ENCODE measurements around the gene GPR68.

Gene GPR68

GRCh38 chr14:91245029-91245428 lies 525 bp upstream of the GPR68 start:
- no peaks in the 10 kb centered on the region for H3K9me3 ChIP-seq (replicated peaks; ENCODE audit: insufficient read depth, low read length)
- H3K4me3 ChIP-seq (ENCODE audit: low read length): no peak overlapping the region
- H3K9ac ChIP-seq (ENCODE audit: low read length): no peak overlapping the region
- no peaks in the 10 kb centered on the region for H3K79me2 ChIP-seq (ENCODE audit: low read length)
- DNase-seq: no peak
- H3F3A ChIP-seq (ENCODE audit: insufficient read depth, low read length): 0 out of 2 replicates have a peak, but pooled peaks cover 3% of the 10 kb centered on the region
- H2AFZ ChIP-seq (ENCODE audit: low read length): no peak overlapping the region
- no peak overlapping the region for H3K27ac ChIP-seq (ENCODE audit: low read length)
- H4K20me1 ChIP-seq (ENCODE audit: insufficient read depth, low read length): no peaks in the 10 kb centered on the region
- H3K36me3 ChIP-seq (replicated peaks; ENCODE audit: insufficient read depth, low read length): no peaks in the 10 kb centered on the region
- H3K4me1 ChIP-seq (ENCODE audit: low read length): peaks cover 24% of the 10 kb centered on the region
- H3K4me2 ChIP-seq (ENCODE audit: low read depth, low read length): no peak overlapping the region
- TF ChIP-seq EZH2 (optimal IDR thresholded peaks at IDR 0.05; ENCODE audit: low read depth, low read length) (no peak), EZH2phosphoT487 (IDR thresholded peaks at IDR 0.05; ENCODE audit: low read length) (no peak)
- TF ChIP-seq, protein P1, sequence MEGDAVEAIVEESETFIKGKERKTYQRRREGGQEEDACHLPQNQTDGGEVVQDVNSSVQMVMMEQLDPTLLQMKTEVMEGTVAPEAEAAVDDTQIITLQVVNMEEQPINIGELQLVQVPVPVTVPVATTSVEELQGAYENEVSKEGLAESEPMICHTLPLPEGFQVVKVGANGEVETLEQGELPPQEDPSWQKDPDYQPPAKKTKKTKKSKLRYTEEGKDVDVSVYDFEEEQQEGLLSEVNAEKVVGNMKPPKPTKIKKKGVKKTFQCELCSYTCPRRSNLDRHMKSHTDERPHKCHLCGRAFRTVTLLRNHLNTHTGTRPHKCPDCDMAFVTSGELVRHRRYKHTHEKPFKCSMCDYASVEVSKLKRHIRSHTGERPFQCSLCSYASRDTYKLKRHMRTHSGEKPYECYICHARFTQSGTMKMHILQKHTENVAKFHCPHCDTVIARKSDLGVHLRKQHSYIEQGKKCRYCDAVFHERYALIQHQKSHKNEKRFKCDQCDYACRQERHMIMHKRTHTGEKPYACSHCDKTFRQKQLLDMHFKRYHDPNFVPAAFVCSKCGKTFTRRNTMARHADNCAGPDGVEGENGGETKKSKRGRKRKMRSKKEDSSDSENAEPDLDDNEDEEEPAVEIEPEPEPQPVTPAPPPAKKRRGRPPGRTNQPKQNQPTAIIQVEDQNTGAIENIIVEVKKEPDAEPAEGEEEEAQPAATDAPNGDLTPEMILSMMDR (IDR thresholded peaks at IDR 0.05; ENCODE audit: low read length): no peak
- H3K9me2 ChIP-seq (replicated peaks; ENCODE audit: insufficient read depth, low read length): no peaks in the 10 kb centered on the region
- H3K27me3 ChIP-seq (replicated peaks; ENCODE audit: insufficient read depth, low read length): no peaks in the 10 kb centered on the region

- Histone ChIP-seq H3K27ac (ENCODE audit: low read length) (peak overlapping the region; percentile 44; the same call in 1 of the 2 replicates), H3K9me3 (replicated peaks; ENCODE audit: insufficient read depth, low read length) (no peaks in the 10 kb centered on the region), H3K27me3 (replicated peaks; ENCODE audit: insufficient read depth, low read length) (no peaks in the 10 kb centered on the region), H2AFZ (ENCODE audit: low read length) (no peak overlapping the region), H4K20me1 (ENCODE audit: insufficient read depth, low read length) (no peaks in the 10 kb centered on the region), H3K4me2 (ENCODE audit: low read depth, low read length) (peak overlapping the region; percentile 45; the same call in 1 of the 2 replicates), H3K9me2 (replicated peaks; ENCODE audit: insufficient read depth, low read length) (no peaks in the 10 kb centered on the region), H3F3A (ENCODE audit: insufficient read depth, low read length) (no peaks in the 10 kb centered on the region), H3K4me1 (ENCODE audit: low read length) (peaks cover 21% of the 10 kb centered on the region), H3K36me3 (replicated peaks; ENCODE audit: insufficient read depth, low read length) (no peaks in the 10 kb centered on the region), H3K4me3 (ENCODE audit: low read length) (no peak overlapping the region), H3K9ac (ENCODE audit: low read length) (no peak overlapping the region), H3K79me2 (ENCODE audit: low read length) (no peaks in the 10 kb centered on the region)
- DNase-seq: no peak
- TF ChIP-seq, protein P1 (IDR thresholded peaks at IDR 0.05; ENCODE audit: low read length): no peak
- TF ChIP-seq EZH2 (optimal IDR thresholded peaks at IDR 0.05; ENCODE audit: low read depth, low read length) (no peak), EZH2phosphoT487 (IDR thresholded peaks at IDR 0.05; ENCODE audit: low read length) (no peak)
Observed at GRCh38 chr14:91243074-91243471, 1.4 kb downstream of the GPR68 start.

GRCh38 chr14:91242635-91243034 lies 1.9 kb downstream of the GPR68 start:
- peaks cover 21% of the 10 kb centered on the region for H3K4me1 ChIP-seq (ENCODE audit: low read length)
- no peaks in the 10 kb centered on the region for H3F3A ChIP-seq (ENCODE audit: insufficient read depth, low read length)
- TF ChIP-seq, protein P1 (IDR thresholded peaks at IDR 0.05; ENCODE audit: low read length): no peak
- TF ChIP-seq EZH2phosphoT487 (IDR thresholded peaks at IDR 0.05; ENCODE audit: low read length): no peak
- no peak for TF ChIP-seq EZH2 (optimal IDR thresholded peaks at IDR 0.05; ENCODE audit: low read depth, low read length)
- no peaks in the 10 kb centered on the region for H3K9me2 ChIP-seq (replicated peaks; ENCODE audit: insufficient read depth, low read length)
- H4K20me1 ChIP-seq (ENCODE audit: insufficient read depth, low read length): no peaks in the 10 kb centered on the region
- no peak overlapping the region for H3K27ac ChIP-seq (ENCODE audit: low read length)
- H2AFZ ChIP-seq (ENCODE audit: low read length): no peak overlapping the region
- H3K4me2 ChIP-seq (ENCODE audit: low read depth, low read length): no peak overlapping the region
- H3K4me3 ChIP-seq (ENCODE audit: low read length): no peak overlapping the region
- no peaks in the 10 kb centered on the region for H3K79me2 ChIP-seq (ENCODE audit: low read length)
- no peak overlapping the region for H3K9ac ChIP-seq (ENCODE audit: low read length)
- no peak for DNase-seq
- no peaks in the 10 kb centered on the region for H3K9me3 ChIP-seq (replicated peaks; ENCODE audit: insufficient read depth, low read length)
- H3K27me3 ChIP-seq (replicated peaks; ENCODE audit: insufficient read depth, low read length): no peaks in the 10 kb centered on the region
- H3K36me3 ChIP-seq (replicated peaks; ENCODE audit: insufficient read depth, low read length): no peaks in the 10 kb centered on the region
